ENCODE measurements around the gene ABCB9. TPM values are rescaled to one million over a fixed set of nuclear protein-coding genes. Genes with fewer than 3 reads are reported as not detected.

The ABCB9 gene
- total RNA-seq, 1 donor from 2014 or later: 16.7 TPM

DNA sequence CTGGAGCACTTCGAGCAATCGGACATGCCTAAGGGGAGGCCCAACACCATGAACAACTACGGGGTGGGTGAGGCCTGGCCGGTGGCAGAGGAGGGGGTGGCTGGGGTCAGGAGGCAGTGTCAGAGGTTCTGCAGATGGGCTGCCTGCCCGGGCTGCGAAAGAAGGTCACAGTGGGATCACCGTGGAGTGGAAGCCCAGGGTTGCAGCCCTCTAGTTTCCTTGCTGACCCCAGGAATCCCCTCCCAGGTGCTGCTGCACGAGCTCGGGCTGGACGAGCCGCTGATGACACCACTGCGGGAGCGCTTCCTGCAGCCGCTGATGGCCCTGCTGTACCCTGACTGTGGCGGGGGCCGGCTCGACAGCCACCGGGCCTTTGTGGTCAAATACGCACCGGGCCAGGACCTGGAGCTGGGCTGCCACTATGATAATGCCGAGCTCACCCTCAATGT, 12.3 kb upstream of the ABCB9 start:
- DNase-seq (ENCODE audit: low spot score in 2 of 2, unreplicated experiment in 2 of 2): no peak
- H3K36me3 Mint-ChIP-seq: no peaks in the 10 kb centered on the region
- peaks cover 43% of the 10 kb centered on the region for H3K4me1 Mint-ChIP-seq
- H3K27me3 Mint-ChIP-seq (ENCODE audit: low read depth): no peaks in the 10 kb centered on the region
- H3K4me3 Mint-ChIP-seq: peak overlapping the region; percentile 31
- no peak overlapping the region for H3K27ac Mint-ChIP-seq
- TF ChIP-seq, protein P1, sequence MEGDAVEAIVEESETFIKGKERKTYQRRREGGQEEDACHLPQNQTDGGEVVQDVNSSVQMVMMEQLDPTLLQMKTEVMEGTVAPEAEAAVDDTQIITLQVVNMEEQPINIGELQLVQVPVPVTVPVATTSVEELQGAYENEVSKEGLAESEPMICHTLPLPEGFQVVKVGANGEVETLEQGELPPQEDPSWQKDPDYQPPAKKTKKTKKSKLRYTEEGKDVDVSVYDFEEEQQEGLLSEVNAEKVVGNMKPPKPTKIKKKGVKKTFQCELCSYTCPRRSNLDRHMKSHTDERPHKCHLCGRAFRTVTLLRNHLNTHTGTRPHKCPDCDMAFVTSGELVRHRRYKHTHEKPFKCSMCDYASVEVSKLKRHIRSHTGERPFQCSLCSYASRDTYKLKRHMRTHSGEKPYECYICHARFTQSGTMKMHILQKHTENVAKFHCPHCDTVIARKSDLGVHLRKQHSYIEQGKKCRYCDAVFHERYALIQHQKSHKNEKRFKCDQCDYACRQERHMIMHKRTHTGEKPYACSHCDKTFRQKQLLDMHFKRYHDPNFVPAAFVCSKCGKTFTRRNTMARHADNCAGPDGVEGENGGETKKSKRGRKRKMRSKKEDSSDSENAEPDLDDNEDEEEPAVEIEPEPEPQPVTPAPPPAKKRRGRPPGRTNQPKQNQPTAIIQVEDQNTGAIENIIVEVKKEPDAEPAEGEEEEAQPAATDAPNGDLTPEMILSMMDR (IDR thresholded peaks at IDR 0.05; ENCODE audit: unreplicated experiment): no peak
- no peaks in the 10 kb centered on the region for H3K9me3 Mint-ChIP-seq

DNA sequence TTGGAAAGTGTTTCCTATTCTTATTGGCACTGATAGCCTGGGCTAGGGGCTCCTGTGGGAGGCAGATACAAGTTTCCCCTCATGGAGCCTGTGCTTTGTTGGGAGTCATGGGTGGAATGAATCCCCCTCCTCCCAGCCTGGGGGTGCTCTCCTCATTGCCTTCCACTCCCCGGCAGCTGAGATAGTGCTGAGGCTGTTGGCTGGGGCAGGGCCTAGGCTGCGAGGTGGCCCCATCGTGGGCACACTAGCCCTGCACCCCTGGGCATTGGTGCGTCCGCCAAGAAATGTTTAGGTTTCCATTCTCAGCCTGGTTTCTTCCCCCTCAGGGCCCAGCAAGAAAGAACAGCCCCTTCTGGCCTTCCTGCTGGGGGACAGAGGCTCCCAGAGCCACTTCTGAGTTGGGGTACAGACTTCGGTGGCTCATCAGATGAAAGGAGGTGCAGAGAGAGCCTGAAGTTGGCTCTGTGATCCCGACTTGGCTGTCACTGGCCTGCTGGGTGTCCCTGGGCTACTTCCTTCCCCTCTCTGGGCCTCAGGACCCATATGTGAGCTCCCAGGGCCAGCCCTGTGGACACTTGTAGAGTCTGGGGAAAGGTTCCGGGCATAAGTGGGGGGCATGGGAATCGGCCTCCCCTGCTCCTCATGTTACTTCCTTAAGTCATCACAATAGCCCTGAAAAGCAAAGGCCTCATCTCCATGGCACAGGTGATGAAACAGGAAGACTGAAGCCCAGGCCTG, 11.6 kb upstream of the ABCB9 start:
- TF ChIP-seq, protein P1 (IDR thresholded peaks at IDR 0.05; ENCODE audit: unreplicated experiment): no peak
- Mint-ChIP-seq H3K27ac (peak overlapping the region; percentile 47), H3K36me3 (no peaks in the 10 kb centered on the region), H3K9me3 (no peaks in the 10 kb centered on the region), H3K27me3 (ENCODE audit: low read depth) (no peaks in the 10 kb centered on the region), H3K4me3 (peak overlapping the region; percentile 31), H3K4me1 (peaks cover 36% of the 10 kb centered on the region)
- no peak for DNase-seq (ENCODE audit: low spot score in 2 of 2, unreplicated experiment in 2 of 2)

DNA sequence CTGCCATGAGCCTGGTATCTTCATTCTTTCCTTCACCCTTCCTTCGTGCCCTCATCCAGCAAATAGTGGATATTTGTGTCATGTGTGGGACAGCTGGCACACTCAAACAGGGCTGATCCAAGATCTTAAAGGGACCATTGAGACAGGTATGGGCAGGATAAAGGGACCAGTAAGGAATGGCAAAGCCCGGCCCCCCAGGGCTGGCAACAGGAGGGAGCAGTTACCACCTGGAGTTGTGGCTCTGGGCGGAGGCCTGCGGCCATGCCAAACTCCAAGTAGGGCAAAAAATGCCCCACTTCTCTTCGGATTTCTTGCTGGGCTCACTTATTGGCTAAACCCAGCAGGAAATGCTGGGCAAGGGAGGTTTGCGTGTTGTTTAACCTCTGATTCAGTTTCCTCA, 10.9 kb upstream of the ABCB9 start:
- Mint-ChIP-seq H3K27me3 (ENCODE audit: low read depth) (no peaks in the 10 kb centered on the region), H3K9me3 (no peaks in the 10 kb centered on the region), H3K27ac (no peak overlapping the region), H3K36me3 (no peaks in the 10 kb centered on the region), H3K4me3 (peak overlapping the region; percentile 37), H3K4me1 (peaks cover 33% of the 10 kb centered on the region)
- TF ChIP-seq, protein P1 (IDR thresholded peaks at IDR 0.05; ENCODE audit: unreplicated experiment): no peak
- DNase-seq (ENCODE audit: low spot score in 2 of 2, unreplicated experiment in 2 of 2): no peak

DNA sequence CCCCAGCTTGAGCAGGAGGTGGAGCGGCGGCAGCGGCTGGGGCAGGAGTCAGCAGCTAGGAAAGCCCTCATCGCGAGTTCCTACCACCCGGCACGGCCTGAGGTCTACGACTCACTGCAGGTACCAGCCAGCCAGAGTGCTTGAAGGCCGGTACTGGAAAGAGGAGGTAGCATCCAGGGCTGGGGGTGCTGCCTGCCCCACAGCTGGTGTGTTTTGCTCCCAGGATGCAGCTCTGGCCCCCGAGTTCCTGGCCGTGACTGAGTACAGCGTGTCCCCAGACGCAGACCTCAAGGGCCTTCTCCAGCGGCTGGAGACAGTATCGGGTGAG, 10.3 kb upstream of the ABCB9 start:
- DNase-seq (ENCODE audit: low spot score in 2 of 2, unreplicated experiment in 2 of 2): no peak
- H3K4me1 Mint-ChIP-seq: peaks cover 27% of the 10 kb centered on the region
- no peak overlapping the region for H3K27ac Mint-ChIP-seq
- H3K36me3 Mint-ChIP-seq: no peaks in the 10 kb centered on the region
- TF ChIP-seq, protein P1 (IDR thresholded peaks at IDR 0.05; ENCODE audit: unreplicated experiment): no peak
- peak overlapping the region; percentile 96 for H3K4me3 Mint-ChIP-seq
- H3K9me3 Mint-ChIP-seq: no peaks in the 10 kb centered on the region
- H3K27me3 Mint-ChIP-seq (ENCODE audit: low read depth): no peaks in the 10 kb centered on the region

DNA sequence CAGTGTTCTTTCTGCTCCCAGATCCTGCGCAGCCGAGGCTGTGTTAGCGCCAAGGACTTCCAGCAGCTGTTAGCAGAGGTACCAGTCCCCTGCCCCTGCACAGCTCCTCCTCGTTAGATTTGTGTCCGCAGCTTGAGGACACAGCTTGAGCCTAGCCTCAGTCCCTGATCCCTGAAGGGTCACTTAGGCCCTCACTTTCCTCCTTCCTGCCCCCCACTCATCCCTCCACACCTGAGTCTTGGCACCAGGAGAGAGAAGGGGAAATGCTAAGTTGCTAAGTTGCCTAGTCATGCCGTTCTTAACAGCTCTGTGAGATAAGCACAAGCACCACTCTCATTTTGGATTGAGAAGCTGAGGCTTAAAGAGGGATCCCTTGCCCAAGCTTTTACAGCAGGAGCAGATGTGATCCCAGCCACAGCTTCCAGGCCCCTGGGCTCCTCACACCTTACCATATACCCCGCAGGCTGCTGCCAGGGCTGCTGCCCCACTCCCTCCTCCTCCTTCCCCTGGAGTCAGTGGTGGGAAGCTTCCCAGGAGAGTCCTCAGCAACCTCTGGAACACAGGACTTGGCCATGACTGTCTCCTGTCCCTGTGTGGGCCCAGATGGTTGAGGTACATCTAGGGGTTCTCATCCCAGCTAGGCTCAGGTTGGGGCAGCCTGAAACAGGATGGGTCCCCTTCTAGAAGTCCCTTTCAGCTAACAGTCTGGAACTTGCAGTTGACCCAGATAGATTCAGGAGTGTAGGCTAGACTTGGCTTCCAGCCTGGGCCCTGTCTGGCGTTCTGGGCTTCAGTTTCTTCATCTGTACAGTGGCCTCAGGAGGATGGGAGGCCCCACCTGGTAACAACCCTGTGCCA, 9.8 kb upstream of the ABCB9 start:
- TF ChIP-seq, protein P1 (IDR thresholded peaks at IDR 0.05; ENCODE audit: unreplicated experiment): no peak
- Mint-ChIP-seq H3K9me3 (no peaks in the 10 kb centered on the region), H3K4me3 (peak overlapping the region; percentile 96), H3K27me3 (ENCODE audit: low read depth) (no peaks in the 10 kb centered on the region), H3K36me3 (no peaks in the 10 kb centered on the region), H3K27ac (peak overlapping the region; percentile 97), H3K4me1 (peaks cover 24% of the 10 kb centered on the region)
- DNase-seq (ENCODE audit: low spot score in 2 of 2, unreplicated experiment in 2 of 2): no peak

Data from mesothelial cell of epicardium (in vitro differentiated cells).